GM12891 (cell line): ENCODE measurements around the gene MGARP.
A peak's percentile ranks its signal among the peaks of the same experiment; 100 is the strongest.

ENCODE experiments used
- DNase-seq: peaks from one replicate; pipeline ENCODE4 v3.0.0; 2011; ENCODE audit warnings: low spot score; ENCODE audit not compliant: insufficient read length
- FAIRE-seq: peaks from 2 replicates; lab custom pipeline; 2011; peaks lifted over from hg19 to GRCh38; lab: Jason Lieb, UNC
- PAX5 ChIP-seq: IDR thresholded peaks from 2 replicates; pipeline ENCODE4 v1.6.1; 2011; ENCODE audit warnings: low read length, moderate library complexity, mild to moderate bottlenecking; ENCODE audit not compliant: insufficient read depth, severe bottlenecking
- POLR2A ChIP-seq: IDR thresholded peaks from 2 replicates; pipeline ENCODE4 v1.6.1; 2011; ENCODE audit warnings: low read depth, low read length, control low read depth
- POLR2AphosphoS5 ChIP-seq: IDR thresholded peaks from 2 replicates; pipeline ENCODE4 v1.6.1; 2011; ENCODE audit warnings: low read depth, low read length, control low read depth
- POU2F2 ChIP-seq: IDR thresholded peaks from 2 replicates; pipeline ENCODE4 v1.6.1; 2011; ENCODE audit warnings: low read depth, mild to moderate bottlenecking, control low read depth, low read length, moderate library complexity
- SPI1 ChIP-seq: IDR thresholded peaks from 2 replicates; pipeline ENCODE4 v1.6.1; 2011; ENCODE audit warnings: low read depth, low read length, control low read depth
- TAF1 ChIP-seq: IDR thresholded peaks from 2 replicates; pipeline ENCODE4 v1.6.1; 2011; ENCODE audit warnings: low read depth, low read length, control low read depth

Gene MGARP

DNA sequence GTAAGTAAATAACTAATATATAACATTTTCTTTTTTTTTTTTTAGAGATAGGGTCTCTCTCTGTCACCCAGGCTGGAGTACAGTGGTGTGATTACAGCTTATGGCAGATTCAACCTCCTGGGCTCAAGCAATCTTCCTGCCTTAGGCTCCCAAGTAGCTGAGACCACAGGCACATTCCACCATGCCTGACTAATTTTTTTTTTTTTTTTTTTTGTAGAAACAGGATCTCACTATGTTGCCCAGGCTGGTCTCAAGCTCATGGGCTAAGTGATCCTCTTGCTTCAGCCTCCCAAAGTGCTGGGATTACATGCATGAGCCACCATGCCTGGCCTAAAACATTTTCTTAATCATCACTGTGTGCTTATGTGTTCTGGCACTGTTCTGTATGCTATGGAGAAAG is 32.8 kb downstream of the MGARP start:
- DNase-seq (no peak), FAIRE-seq (no peak)
- TF ChIP-seq POU2F2 (no peak), TAF1 (no peak)

DNA sequence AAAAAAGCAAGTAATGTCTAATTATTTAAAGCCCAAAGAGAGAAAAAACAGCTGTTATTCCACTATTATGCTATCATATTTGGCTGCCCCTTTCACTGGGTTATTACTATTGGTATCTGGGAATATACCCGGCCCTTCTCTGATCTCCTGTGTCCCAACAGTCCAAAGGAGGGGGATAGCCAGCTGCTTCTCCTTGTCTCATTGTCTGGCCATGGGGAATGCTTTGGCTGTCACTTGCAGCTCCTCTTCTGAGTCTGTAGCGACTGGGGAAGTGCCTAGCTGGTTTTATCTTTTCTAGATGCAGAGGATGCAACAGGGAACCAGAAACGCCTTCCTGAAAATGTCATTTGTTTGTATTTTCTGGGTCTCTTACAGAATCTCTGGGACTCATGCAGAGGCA is 33.9 kb downstream of the MGARP start:
- FAIRE-seq (no peak), DNase-seq (no peak)
- TF ChIP-seq PAX5: no peak
- TF ChIP-seq POLR2A: no peak
- no peak for TF ChIP-seq POLR2AphosphoS5
- TF ChIP-seq TAF1: no peak
- no peak for TF ChIP-seq POU2F2
- TF ChIP-seq SPI1: no peak

DNA sequence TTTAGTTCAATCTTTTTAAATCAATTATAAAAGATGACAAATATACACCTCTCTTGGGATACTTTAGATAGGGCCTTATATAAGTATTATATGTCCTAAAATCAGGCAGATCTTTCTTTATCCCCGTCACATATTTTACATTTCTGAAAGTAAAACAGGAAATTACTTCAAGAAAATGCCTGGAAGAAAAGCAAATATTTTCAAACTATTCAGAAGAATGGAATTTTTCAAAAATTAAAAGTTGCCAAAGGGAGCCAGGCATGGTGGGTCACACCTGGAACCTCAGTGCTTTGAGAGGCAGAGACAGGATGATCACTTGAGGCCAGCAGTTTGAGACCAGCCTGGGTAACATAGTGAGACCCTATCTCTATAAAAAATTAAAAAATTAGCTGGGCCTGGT is 34.4 kb downstream of the MGARP start:
- TF ChIP-seq SPI1 (no peak), PAX5 (no peak), TAF1 (no peak), POLR2AphosphoS5 (no peak), POLR2A (no peak), POU2F2 (no peak)
- FAIRE-seq: no peak
- DNase-seq: no peak

DNA sequence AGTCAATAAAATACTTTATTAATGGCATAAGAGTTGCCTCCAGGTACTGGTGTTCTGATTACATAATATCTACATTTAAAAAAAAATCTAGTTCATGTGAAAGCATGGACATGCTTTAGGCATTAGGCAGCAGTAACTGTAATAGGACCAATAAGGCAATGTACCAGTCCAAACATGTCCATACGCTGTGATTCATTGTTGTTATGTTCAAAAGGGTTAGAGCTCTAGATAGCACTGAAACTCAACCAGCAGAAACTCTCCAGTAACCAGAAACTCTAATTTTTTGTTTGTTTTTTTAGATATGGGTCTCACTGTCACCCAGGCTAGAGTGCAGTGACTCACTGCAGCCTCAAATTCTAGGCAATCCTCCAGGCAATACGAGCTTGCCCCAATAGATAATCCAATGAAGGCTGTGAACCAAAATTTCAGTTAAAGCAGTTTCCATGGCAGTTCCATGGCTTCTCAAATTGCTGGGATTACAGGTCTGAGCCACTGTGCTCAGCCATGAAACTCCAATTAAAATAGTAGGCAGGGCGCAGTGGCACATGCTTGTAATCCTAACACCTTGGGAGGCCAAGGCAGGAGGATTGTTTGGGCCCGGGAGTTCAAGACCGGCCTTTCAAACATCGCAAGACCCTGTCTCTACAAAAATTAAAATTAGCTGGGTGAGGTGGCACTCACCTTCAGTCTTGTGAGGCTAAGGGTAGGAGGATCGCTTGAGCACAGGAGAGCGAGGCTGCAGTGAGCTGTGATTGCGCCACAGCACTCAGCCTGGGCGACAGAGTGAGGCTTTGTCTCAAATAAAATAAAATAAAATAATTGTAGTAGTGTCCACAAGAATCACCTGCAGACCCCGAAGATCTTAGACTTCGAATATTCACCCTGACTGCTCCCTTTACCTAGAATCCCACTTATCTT is 36.3 kb downstream of the MGARP start:
- no peak for DNase-seq
- no peak for FAIRE-seq
- TF ChIP-seq POLR2A (no peak), SPI1 (no peak), POLR2AphosphoS5 (no peak), POU2F2 (no peak), TAF1 (no peak), PAX5 (no peak)

DNA sequence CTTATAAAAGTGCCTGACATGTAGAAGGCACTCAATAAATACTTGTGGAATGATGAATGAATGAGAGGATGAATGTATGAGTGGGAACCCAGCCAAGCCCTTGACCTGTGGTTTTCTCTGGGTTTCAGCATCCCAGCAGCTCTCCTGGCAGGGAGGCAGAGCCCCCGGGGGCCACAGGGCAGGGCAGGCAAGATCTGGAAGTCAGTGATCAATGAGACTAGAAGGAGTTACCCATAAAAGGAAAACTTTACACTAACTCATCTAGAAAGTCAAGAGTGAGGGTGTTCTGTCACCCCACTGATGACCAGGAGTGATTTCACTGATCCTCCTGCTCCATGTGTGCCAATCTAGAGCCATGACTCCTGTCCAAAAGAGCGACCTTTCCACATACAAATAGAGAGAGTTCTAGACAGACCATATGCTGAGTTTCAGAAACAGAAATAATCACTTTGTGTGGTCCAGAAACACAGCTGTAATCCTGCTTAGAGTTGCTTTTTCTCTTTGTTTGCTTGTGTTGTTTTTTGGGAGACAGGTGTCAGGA is 37.4 kb downstream of the MGARP start:
- DNase-seq (no peak), FAIRE-seq (no peak)
- TF ChIP-seq POU2F2 (no peak), SPI1 (no peak), TAF1 (no peak), POLR2A (no peak), PAX5 (no peak), POLR2AphosphoS5 (no peak)

DNA sequence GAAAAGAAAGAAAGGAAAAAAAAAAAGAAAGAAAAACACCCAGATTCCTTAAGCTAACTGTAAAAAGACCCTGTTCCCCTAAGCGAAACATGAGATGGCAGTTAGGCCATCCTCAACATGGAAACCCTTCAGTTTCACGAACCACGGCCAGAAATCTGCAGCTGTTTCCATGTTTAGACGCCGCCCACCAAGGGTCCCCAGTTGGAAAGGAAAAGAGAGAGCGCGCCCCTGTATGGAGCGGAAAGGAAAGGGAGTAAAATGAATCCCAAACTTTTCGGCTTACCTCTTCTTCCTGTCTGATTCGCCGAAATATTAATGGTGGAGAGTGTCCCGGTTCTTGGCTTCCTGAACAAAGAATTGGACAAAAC is 38.3 kb downstream of the MGARP start:
- no peak for TF ChIP-seq TAF1
- no peak for TF ChIP-seq PAX5
- no peak for TF ChIP-seq POLR2AphosphoS5
- TF ChIP-seq POLR2A: no peak
- no peak for TF ChIP-seq SPI1
- no peak for TF ChIP-seq POU2F2
- DNase-seq (no peak), FAIRE-seq (no peak)

DNA sequence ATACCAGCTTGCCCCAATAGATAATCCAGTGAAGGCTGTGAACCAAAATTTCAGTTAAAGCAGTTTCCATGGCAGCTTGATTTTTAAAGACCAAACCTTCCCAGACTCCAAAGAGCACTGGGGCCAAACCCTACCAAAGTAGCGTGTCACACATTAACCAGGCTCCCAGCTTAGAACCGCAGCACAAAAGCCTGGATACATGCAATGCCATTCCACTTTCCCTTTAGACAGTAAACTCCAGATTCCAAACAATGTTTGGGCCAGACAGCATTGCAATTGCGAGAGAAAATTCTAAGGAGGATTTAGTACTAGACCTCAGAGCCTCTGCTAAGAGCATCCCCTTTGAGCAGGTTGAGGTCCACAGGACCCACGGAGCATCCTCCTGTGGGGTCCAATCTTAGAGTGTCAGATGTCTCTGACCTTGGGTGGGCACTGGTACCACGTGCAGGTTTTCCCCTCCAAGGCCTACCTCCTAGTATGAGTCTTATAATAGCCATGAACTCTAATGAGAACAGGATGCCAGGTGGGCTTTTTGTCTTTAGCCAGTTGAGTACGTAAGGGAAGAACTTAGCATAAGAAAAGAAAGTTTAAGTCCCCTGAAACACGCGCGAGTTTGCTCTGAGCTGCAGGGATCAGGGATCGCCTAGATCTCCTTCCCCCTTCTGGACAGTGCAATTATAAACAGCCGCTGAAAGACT is 38.8 kb downstream of the MGARP start:
- no peak for DNase-seq
- TF ChIP-seq POLR2AphosphoS5 (no peak), SPI1 (no peak), TAF1 (no peak), POLR2A (no peak)

DNA sequence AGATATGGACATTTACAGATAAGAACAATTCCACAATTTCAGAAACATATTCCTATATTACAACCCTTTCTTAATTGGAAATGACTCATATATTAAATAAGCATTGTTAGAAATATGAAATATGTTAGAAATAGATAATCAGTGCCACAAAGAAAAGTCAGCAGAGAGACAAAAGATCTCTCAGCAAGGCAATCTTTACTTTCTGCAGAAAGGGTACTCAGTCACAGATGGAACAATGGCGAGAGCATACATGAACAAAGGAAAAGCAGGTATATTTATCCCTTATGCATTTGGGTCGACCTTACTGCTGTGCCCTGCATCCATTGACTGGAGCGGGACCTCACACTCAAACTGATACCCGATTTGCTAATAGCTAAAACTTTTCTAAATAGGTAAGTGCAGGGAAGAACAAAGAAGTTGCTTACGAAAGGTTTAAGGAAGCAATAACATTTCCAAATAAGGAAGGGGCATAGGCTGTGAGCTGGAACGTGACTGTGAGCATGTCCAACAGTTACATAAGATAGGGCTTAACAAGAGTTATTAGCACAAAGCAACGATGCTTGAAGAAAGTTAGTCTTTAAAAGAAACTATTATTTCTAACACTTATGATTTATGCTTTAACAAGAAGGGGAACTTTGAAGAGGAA is 40.8 kb downstream of the MGARP start:
- no peak for FAIRE-seq
- no peak for TF ChIP-seq TAF1
- no peak for TF ChIP-seq POLR2A

More for the DNA sequence above, 38.8 kb downstream of the MGARP start:
- FAIRE-seq: no peak

DNA sequence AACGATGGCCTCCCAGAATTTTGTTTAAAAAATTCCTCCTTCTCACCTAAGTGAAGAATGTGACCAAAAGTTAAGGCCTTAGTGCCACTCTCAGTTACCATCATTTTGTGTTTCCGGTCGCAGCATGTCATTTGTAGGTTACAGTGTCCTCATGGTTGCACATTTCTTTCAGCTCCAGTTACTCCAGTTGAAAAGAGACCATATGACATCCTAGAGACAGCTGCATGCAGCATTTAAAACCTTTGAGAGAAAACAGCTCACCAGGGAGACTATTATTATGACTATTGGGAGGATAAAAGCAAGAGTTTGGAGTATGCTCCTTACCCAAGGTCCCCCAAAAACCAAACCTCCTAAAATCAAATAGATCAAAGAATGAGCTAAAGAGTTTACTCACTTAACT is 45.8 kb downstream of the MGARP start:
- TF ChIP-seq TAF1 (no peak), POLR2A (no peak), PAX5 (no peak), SPI1 (no peak), POU2F2 (no peak), POLR2AphosphoS5 (no peak)
- no peak for FAIRE-seq

More for the DNA sequence above, 40.8 kb downstream of the MGARP start:
- DNase-seq: no peak

DNA sequence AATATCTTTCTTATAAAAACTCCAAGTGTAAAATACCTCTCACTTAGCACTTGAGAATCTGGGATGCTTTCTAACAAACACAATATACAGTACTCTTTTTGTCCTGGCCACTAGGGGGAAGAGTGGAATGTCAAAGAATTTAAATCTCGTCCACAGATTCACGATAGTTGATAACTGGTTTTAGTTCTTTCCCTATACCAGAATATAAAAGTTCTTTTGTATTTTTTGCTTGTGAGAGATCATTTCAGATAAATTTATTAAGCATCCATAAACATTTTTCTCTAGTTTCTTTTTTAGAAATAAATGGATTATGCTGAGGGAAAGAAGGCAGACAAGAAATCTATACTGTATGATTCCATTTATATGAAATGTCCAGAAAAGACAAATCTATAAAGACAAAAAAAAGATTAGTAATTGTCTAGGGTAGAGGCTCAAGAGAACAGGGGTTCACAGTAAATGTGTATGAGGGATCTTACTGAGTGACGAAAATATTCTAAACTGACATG is 50.4 kb downstream of the MGARP start:
- TF ChIP-seq PAX5 (no peak), POLR2AphosphoS5 (no peak), TAF1 (no peak), POLR2A (no peak), POU2F2 (no peak), SPI1 (no peak)
- FAIRE-seq (peak; percentile 23), DNase-seq (no peak)

More for the DNA sequence above, 45.8 kb downstream of the MGARP start:
- DNase-seq: no peak
